Measurements from ENCODE around the gene MMP11. TPM values are rescaled to one million over a fixed set of nuclear protein-coding genes. Genes with fewer than 3 reads are reported as not detected.

Gene MMP11
- total RNA-seq, 1 donor from 2014 or later, result 0.53 TPM

DNA sequence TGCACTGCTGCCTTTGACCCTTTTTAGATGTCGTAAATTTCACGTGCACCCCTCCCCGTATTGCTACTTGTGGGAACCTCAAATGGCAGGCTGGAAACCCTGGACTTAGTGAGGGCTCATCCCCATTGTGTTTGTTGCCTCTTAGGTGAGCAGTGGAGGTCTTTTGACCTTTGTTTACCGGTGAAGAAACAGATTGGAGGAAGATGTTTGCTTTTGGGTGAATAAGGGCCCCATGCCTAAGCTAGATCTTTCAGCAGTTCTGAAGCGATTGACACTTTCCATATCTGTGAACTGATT, 14.9 kb downstream of the MMP11 start:
- DNase-seq (ENCODE audit: low read depth), result peak; percentile 8
- Histone ChIP-seq H3K4me3 (ENCODE audit: low read depth, low read length) (peak overlapping the region; percentile 72), H3K27me3 (ENCODE audit: control insufficient read depth, insufficient read depth, low read length) (no peaks in the 10 kb centered on the region), H3K36me3 (ENCODE audit: control insufficient read depth, insufficient read depth, low read length) (peaks cover 5% of the 10 kb centered on the region)
- TF ChIP-seq CTCF (IDR thresholded peaks at IDR 0.05; ENCODE audit: insufficient read depth, low read length, severe bottlenecking), result no peak
- FAIRE-seq, result no peak

DNA sequence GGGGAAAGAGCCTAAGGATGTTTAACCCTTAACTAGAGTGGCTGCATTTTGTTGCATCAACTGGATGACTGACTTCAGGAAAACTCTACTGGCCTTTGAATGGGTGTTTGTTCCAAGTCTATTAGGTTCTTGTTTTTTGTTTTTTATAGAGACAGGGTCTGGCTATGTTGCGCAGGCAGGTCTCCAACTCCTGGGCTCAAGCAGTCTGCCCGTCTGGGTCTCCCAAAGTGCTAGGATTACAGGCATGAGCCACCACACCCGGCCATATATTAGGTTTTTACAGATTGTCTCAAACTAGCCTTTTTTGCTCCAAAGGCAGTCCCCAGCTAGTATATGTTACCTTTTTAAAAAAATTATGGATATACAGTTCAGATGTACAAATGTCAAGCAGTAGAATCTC, 15.3 kb downstream of the MMP11 start:
- Histone ChIP-seq H3K4me3 (ENCODE audit: low read depth, low read length) (peak overlapping the region; percentile 72), H3K27me3 (ENCODE audit: control insufficient read depth, insufficient read depth, low read length) (no peaks in the 10 kb centered on the region), H3K36me3 (ENCODE audit: control insufficient read depth, insufficient read depth, low read length) (peaks cover 7% of the 10 kb centered on the region)
- no peak for DNase-seq (ENCODE audit: low read depth)
- no peak for FAIRE-seq
- TF ChIP-seq CTCF (IDR thresholded peaks at IDR 0.05; ENCODE audit: insufficient read depth, low read length, severe bottlenecking), result no peak

DNA sequence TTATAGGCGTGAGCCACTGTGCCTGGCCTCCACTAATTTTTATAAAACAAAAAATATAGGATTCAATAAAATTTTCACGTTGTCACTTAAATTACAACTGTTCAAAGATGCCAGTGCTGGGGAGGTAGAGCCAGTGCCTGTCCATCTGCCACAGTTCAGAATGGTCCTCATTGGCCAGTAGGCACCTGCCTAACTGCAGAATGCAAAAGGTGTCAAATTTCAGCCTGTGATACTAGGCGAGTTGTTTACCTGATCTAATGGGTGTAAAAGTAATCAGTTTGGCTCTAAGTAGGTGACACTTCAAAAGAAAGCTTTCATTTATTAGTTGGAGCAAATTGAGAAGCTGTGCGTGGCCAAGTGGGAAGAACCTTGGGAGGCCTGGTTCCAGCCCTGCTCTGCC, 16.5 kb downstream of the MMP11 start:
- no peak for TF ChIP-seq CTCF (IDR thresholded peaks at IDR 0.05; ENCODE audit: insufficient read depth, low read length, severe bottlenecking)
- FAIRE-seq (no peak), DNase-seq (ENCODE audit: low read depth) (no peak)
- H3K4me3 ChIP-seq (ENCODE audit: low read depth, low read length), result no peak overlapping the region
- no peaks in the 10 kb centered on the region for H3K27me3 ChIP-seq (ENCODE audit: control insufficient read depth, insufficient read depth, low read length)
- peaks cover 14% of the 10 kb centered on the region for H3K36me3 ChIP-seq (ENCODE audit: control insufficient read depth, insufficient read depth, low read length)

GRCh38 chr22:23789638-23790037, 17.0 kb downstream of the MMP11 start:
- no peak overlapping the region for H3K4me3 ChIP-seq (ENCODE audit: low read depth, low read length)
- DNase-seq (ENCODE audit: low read depth), result no peak
- no peak for FAIRE-seq
- no peaks in the 10 kb centered on the region for H3K27me3 ChIP-seq (ENCODE audit: control insufficient read depth, insufficient read depth, low read length)
- no peak for TF ChIP-seq CTCF (IDR thresholded peaks at IDR 0.05; ENCODE audit: insufficient read depth, low read length, severe bottlenecking)
- peaks cover 16% of the 10 kb centered on the region for H3K36me3 ChIP-seq (ENCODE audit: control insufficient read depth, insufficient read depth, low read length)

- TF ChIP-seq CTCF (IDR thresholded peaks at IDR 0.05; ENCODE audit: insufficient read depth, low read length, severe bottlenecking), result no peak
- peaks cover 17% of the 10 kb centered on the region for H3K36me3 ChIP-seq (ENCODE audit: control insufficient read depth, insufficient read depth, low read length)
Measured at GRCh38 chr22:23790819-23791737, 18.4 kb downstream of the MMP11 start.

More at GRCh38 chr22:23790819-23791737, 18.4 kb downstream of the MMP11 start:
- no peak overlapping the region for H3K4me3 ChIP-seq (ENCODE audit: low read depth, low read length)
- H3K27me3 ChIP-seq (ENCODE audit: control insufficient read depth, insufficient read depth, low read length), result no peaks in the 10 kb centered on the region
- FAIRE-seq (no peak), DNase-seq (ENCODE audit: low read depth) (no peak)

All from bronchial epithelial cell (primary cell).